Sciatic nerve (tissue), 2 donors: ENCODE measurements around the gene BCL3. TPM values are rescaled to one million over a fixed set of nuclear protein-coding genes. Genes with fewer than 3 reads are reported as not detected.
A peak's percentile ranks its signal among the peaks of the same experiment; 100 is the strongest.
"Not testable (repeated sequence)": the region's sequence is repeated elsewhere in the genome, so short reads cannot be mapped to it uniquely, and the experiment has no call there.

Source experiments
- ATAC-seq: fragments of 200-7000 bp; cut with Tn5 transposase; one replicate; pipeline ENCODE4 v1.9.1; 2020; ENCODE audit warnings: mild to moderate bottlenecking, moderate library complexity
- DNase-seq: peaks from one replicate; pipeline ENCODE4 v3.0.0-alpha.2; 2020; ENCODE audit warnings: low spot score
- intact Hi-C: fragments of 100-400 bp; cut with DNase I; formaldehyde crosslinking; loops from one replicate; pipeline ENCODE4 v1.14.2; 2022
- total RNA-seq: library from RNA; stranded (reverse); fragmentation: NEBNext Ultra II Directional; extraction: Animal tissue kit (Norgen Biotek cat#: 25700); gene quantifications from one replicate; pipeline ENCODE4 v1.2.1, GENCODE V29; 2021
- donor health status: DM: no; HTN: no; CAD: no.
- donor health status: DM: no; HTN: no; CAD: no.

The BCL3 gene, protein sequence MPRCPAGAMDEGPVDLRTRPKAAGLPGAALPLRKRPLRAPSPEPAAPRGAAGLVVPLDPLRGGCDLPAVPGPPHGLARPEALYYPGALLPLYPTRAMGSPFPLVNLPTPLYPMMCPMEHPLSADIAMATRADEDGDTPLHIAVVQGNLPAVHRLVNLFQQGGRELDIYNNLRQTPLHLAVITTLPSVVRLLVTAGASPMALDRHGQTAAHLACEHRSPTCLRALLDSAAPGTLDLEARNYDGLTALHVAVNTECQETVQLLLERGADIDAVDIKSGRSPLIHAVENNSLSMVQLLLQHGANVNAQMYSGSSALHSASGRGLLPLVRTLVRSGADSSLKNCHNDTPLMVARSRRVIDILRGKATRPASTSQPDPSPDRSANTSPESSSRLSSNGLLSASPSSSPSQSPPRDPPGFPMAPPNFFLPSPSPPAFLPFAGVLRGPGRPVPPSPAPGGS
- 117 TPM for total RNA-seq

DNA sequence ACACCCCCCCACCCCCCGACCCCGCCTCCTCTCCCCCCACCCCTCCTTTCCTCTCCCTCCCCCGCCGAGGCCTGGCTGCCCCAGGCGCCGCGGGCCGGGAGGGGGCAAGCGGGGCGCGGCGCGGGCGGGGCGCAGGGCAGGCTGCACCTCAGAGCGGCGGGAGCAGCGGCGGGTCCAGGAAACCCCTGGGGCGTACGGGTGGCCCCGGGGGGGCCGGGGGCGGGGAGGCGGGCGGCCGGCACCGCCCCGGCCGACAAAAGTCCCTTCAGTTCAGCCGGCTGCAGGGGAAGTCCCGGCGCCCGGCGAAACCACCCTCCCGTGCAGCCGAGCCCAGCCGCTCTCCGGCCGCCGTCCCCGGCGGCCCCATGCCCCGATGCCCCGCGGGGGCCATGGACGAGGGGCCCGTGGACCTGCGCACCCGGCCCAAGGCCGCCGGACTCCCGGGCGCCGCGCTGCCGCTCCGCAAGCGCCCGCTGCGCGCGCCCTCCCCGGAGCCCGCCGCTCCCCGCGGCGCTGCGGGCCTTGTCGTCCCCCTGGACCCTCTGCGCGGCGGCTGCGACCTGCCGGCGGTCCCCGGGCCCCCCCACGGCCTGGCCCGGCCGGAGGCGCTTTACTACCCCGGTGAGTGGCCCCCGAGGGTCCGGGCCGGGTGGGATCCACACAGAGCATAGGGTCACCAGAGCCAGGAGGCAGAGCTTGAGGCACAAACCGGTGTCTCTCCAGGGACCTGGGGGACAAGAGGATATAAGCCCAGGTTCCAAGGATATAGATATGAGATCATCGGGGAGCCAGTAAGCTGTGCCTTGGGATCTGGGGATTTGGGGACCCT is at the start of gene BCL3:
BCL3 (plus strand) TSS at position 283 of the 829 bp plus-strand sequence; CDS start at position 366, 83 bp downstream.
- ATAC-seq, result peak; percentile 52
- peak; percentile 82 for DNase-seq
- intact Hi-C loops, result no loop called here

GRCh38 chr19:44700547-44700946 is 48.0 kb upstream of the BCL3 start:
- intact Hi-C loops, result no loop called here
- no peak for ATAC-seq
- no peak for DNase-seq

DNA sequence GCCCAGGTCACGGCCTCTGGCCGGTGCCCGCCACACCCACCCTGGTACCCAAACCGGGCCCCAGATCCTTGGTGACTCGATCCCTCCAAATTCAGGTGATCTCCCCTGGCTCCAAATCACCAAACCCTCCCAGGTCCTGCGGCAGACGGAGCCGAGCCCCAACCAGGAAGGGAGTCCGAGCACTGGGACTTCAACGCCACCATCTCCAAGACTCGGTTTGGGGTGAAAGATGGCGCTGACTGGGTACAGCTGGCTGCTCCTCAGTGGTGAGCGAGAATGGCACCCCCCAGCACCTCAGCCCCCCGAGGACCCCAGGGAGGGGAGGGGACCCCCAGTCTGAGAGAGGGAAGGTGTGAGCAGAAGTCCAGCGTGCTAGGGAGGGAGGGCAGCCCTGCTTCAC is 47.3 kb upstream of the BCL3 start:
- DNase-seq (no peak), ATAC-seq (no peak)
- intact Hi-C loops, result no loop called here

- no peak for DNase-seq
- no peak for ATAC-seq
- intact Hi-C loops, result no loop called here
These were observed 45.8 kb upstream of the BCL3 start for GRCh38 chr19:44702551-44703176.

DNA sequence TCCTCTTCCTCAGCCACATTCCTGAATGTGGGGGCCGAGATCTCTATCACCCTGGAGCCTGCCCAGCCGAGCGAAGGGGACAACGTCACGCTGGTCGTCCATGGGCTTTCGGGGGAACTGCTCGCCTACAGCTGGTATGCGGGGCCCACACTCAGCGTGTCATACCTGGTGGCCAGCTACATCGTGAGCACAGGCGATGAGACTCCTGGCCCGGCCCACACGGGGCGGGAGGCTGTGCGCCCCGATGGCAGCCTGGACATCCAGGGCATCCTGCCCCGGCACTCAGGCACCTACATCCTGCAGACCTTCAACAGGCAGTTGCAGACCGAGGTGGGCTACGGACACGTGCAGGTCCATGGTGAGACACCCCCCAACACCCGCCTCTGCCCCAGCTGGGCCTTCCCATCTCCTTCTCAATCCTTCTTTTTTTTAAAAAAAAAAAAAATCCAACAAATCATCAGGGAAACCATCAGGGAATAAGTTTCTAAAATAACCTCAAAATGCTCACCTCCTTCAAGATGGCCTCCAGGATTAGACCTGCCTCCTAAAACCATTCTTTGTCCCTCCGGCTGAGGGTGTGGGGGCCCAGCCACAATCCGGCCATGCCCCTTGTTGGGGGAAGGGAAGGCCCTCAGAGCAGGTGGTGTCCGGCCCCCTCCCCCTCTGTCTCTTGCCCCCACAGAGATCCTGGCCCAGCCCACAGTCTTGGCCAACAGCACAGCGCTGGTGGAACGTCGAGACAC is 45.0 kb upstream of the BCL3 start:
- intact Hi-C loops, result no loop called here
- DNase-seq (no peak), ATAC-seq (no peak)

GRCh38 chr19:44704982-44705381 is 43.5 kb upstream of the BCL3 start:
- DNase-seq (no peak), ATAC-seq (no peak)
- intact Hi-C loops, result no loop called here

- ATAC-seq (no peak), DNase-seq (no peak)
- intact Hi-C loops, result no loop called here
These were observed 43.0 kb upstream of the BCL3 start for GRCh38 chr19:44705502-44706010.

GRCh38 chr19:44706506-44707236 is 41.8 kb upstream of the BCL3 start:
- DNase-seq (no peak), ATAC-seq (no peak)
- intact Hi-C loops, result no loop called here

DNA sequence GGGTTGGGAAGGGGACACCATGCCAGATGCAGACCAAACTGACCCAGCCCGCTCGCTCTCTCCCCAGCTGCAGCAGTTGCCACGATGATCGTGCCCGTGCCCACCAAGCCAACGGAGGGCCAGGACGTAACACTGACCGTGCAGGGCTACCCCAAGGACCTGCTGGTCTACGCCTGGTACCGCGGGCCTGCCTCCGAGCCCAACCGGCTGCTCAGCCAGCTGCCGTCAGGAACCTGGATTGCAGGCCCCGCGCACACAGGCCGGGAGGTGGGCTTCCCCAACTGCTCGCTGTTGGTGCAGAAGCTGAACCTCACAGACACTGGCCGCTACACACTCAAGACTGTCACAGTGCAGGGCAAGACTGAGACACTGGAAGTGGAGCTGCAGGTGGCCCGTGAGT is 40.7 kb upstream of the BCL3 start:
- intact Hi-C loops, result no loop called here
- DNase-seq, result no peak
- ATAC-seq, result no peak

- no peak for DNase-seq
- intact Hi-C loops, result no loop called here
- no peak for ATAC-seq
These were observed 39.6 kb upstream of the BCL3 start for GRCh38 chr19:44708940-44709339.

DNA sequence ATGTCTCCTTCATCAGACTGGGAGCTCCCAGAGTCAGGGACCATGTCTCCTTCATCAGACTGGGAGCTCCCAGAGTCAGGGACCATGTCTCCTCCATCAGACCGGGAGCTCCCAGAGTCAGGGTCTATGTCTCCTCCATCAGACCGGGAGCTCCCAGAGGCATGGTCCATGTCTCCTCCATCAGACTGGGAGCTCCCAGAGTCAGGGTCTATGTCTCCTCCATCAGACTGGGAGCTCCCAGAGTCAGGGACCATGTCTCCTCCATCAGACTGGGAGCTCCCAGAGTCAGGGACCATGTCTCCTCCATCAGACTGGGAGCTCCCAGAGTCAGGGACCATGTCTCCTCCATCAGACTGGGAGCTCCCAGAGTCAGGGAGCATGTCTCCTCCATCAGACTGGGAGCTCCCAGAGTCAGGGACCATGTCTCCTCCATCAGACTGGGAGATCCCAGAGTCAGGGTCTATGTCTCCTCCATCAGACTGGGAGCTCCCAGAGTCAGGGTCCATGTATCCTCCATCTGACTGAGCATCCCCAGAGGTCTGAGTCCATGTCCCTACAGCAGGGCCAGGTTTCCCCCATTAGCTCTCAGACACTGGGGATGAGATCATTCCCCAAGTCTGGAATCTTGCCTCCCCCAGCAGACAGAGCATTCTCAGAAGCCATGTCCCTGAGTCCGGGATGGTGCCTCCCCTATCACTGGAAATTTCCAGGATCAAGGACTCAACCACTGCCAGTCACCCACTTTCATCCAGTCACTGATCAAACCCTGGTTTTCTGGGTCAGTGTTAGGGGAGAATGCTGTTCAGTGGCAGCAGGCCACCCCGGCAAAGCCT is 38.9 kb upstream of the BCL3 start:
- DNase-seq, intact Hi-C loops, ATAC-seq: not testable (repeated sequence)

DNA sequence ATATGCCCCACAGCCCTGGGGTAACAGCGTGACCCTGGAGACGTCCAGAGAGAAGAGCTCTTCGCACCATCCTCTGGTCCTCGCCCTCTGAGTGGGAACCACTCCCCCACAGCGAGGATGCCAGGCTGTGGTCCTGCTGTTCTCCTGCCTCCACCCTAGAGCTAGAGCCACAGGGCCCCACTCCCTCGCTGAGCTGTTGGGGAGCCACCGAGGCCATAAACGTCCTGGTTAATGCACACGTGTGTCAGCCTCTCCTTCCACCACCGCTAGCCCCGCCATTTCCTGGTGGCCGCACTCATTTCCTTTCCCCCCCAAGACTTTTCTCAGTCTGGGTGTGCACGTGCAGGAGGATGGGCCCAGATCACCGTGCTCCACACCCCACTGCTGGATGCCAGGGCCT is 38.0 kb upstream of the BCL3 start:
- no peak for ATAC-seq
- DNase-seq, result no peak
- intact Hi-C loops, result no loop called here

DNA sequence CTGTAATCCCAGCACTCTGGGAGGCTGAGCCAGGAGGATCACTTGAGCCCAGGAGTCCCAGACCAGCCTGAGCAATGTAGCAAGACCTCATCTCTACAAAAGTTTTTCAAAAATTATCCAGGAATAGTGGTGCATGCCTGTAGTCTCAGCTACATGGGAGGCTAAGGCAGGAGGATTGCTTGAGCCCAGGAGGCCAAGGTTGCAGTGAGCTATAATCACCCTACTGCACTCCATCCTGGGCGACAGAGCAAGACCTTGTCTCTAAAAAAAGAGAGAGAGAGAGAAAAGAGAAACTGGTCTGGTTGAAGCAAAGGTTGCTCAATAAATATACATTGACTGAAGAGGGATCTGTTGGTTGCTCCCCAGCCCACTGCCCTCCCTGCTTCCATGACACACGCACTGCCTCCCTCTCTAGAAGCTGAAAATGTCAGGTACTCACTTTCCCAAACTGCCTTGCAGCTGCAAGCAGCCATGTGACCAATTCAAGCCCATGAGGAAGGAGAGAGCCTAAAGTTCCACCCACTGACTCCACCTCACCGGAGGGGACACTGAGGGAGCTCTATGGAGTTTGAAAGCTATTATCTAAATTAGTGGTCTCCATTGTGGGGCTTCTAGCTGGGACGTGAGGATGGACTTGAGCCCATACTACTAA is 35.5 kb upstream of the BCL3 start:
- no peak for DNase-seq
- intact Hi-C loops, result no loop called here
- no peak for ATAC-seq

DNA sequence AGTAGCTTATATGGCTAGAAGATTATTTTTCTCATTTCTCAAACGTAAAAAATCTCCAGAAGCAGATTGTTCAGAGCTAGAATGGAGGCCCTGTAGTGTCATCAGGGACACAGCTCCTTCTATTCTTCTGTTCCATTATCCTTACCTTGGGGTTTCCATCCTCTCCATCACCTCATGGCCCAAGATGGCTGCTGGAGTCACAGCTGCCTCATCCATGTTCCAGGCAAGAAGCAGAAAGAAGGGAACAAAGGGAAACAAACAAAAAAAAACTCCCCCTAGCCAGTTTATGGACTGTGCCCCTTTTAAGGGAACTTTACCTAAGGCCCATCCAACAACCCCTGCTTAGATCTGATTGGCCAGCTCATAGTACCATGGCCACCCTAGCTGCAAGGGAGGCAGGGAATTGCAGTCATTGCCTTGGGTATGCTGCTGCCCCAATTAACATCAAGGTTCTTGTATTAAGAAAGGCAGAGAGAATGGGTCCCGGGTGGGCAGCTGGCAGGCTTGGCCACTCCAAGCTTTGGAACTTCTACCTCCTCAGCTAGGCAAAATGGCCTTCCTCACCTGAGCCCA is 33.8 kb upstream of the BCL3 start:
- DNase-seq, result no peak
- ATAC-seq, result no peak
- intact Hi-C loops, result no loop called here

GRCh38 chr19:44717603-44718002 is 30.9 kb upstream of the BCL3 start:
- intact Hi-C loops, result no loop called here
- DNase-seq, result no peak
- ATAC-seq, result no peak

DNA sequence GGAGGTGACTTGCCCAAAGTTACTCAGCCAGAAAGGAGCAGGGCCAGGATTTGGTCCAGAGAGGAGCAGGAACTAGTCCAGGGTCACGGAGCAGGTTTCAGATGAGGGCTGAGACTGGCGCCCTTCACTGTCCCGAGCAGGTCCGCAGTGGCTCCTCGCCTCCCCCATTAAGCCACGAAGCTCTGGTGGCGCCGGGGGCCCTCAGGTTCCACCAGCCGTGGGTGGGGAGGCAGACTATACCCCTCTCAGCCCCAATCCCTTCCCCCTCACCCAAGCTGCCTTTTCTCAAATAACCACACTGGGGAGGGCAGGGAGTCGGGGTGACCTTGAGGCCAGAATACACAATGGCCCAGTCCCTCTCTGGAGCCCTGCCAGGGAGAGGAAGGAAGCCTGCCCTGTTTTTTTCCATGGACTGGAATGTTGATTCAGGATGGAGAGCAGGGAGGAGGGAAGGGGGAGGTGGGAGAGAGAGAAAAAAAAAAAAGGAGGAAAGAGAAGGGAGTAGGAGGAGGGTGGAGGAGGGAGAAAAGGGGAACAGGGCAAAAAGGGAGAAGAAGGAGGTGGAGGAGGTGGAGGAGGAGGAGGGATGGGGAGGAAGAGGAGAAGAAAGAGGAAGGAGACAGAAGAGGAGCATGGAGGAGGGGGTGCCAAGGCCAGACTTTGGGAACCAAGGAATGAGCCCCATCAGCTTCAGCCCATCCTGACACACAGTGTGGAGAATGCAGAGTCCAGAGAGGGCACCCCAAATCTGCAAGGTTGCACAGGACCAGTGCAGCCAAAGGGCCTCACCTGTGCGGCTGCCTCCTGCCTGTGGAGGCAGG is 29.9 kb upstream of the BCL3 start:
- ATAC-seq, result peak; percentile 83
- peak; percentile 81 for DNase-seq
- intact Hi-C loops, result no loop called here
